Glomerular endothelial cell (primary cell): ENCODE results near the gene VSTM2B. TPM values are rescaled to one million over a fixed set of nuclear protein-coding genes. Genes with fewer than 3 reads are reported as not detected.

Experiments used
- total RNA-seq: library from RNA; depleted of rRNA; stranded (reverse); fragments of >200 nt; gene quantifications from 2 replicates; pipeline ENCODE4 v1.2.3, GENCODE V29; 2015

Gene VSTM2B
- total RNA-seq, 1 donor from 2014 or later: not detected

Other genes starting within 250 kb of the VSTM2B start
- 43.2 and 68.1 TPM in 2 replicates for gene POP4, start 80.3 kb downstream of the VSTM2B start, total RNA-seq
- 16.3 and 22.8 TPM in 2 replicates for gene PLEKHF1, start 139.5 kb downstream of the VSTM2B start, total RNA-seq
- 25.0 and 31.9 TPM in 2 replicates for gene C19orf12, start 189.3 kb downstream of the VSTM2B start, total RNA-seq